HG03025 (cell line): ENCODE results near the gene RNF133.

Source experiments
- ATAC-seq: cut with Tn5 transposase; IDR thresholded peaks from one replicate; pipeline ENCODE4 v1.9.1; 2021; ENCODE audit warnings: mild to moderate bottlenecking, moderate library complexity; ENCODE audit not compliant: unreplicated experiment, low FRiP score

The RNF133 gene, protein sequence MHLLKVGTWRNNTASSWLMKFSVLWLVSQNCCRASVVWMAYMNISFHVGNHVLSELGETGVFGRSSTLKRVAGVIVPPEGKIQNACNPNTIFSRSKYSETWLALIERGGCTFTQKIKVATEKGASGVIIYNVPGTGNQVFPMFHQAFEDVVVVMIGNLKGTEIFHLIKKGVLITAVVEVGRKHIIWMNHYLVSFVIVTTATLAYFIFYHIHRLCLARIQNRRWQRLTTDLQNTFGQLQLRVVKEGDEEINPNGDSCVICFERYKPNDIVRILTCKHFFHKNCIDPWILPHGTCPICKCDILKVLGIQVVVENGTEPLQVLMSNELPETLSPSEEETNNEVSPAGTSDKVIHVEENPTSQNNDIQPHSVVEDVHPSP

DNA sequence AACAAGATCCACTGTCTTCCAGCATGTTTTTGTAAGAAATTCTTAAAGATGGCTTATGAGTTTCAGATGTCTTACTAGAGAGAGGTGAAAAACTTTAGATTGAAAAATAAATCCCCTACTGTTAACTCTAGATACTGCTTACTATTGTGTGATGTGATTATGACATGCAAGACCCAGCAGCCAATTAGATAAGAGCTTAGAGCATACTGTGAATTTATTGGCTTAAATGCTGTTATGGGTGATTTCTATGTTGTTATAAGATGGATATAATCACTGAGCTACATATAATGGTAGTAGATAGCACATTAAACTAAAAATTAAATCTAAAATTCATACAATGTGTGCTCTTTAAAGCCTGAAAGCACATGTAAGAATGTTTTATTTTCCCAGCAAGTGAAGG is at the start of gene RNF133:
RNF133 (minus strand) TSS at position 101 of the 400 bp plus-strand sequence. CDS start 199 bp downstream, outside the sequence.
- no peak for ATAC-seq

DNA sequence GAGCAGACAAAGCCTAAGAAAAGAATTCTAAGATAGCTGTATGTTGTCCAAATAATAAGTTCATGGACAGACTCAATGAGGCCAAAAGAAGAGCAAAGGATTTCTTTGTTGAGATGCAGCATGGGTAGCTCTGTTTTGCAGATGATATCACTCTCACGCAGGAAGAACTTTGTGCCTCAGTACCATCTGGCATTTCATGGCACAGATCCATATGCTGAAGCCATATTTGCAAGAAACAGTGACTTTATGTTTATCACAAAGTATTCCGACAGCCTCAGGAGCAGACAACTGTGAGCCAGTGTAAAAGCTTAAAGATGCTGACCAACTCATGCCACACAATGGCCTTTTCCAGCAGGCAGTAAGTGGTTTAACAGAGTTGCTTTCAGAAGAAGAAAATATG is 49.3 kb upstream of the RNF133 start:
- no peak for ATAC-seq

DNA sequence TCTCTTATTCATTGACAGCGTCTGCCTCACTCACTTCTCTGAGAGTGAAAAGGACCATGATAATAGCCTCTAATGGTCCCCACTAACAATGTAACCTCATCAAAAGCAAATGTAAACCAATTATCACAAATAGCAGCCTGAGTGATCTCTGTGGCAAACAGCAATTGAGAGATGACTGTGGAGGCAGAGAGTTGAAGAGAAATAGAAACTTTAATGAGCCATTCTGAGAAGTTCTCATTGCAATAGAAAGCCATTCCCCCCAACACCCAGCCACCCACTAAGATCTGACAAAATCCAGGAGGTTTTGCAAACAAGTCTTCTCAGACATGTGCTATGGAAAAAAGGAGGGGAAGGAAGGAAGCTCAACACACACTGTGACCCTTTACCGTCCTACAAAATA is 48.0 kb upstream of the RNF133 start:
- no peak for ATAC-seq

DNA sequence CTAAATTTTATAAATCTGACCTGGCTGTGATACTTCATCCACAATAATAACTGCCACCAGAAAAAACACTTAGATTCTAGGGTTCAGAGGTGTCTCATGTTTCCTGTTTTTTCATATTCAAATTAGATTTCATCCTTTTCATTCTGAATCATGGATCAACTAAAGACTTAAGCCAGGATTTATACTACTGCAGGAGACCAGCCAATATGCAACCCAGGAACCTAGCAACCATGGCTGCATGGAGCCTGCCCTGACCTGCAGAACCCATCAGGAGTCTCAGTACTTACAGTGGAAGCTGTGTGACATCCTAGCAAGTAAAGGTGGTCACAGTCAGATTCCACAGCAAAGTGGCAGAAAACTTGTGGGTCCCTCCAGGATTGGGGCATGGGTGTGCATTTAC is 44.3 kb upstream of the RNF133 start:
- no peak for ATAC-seq

DNA sequence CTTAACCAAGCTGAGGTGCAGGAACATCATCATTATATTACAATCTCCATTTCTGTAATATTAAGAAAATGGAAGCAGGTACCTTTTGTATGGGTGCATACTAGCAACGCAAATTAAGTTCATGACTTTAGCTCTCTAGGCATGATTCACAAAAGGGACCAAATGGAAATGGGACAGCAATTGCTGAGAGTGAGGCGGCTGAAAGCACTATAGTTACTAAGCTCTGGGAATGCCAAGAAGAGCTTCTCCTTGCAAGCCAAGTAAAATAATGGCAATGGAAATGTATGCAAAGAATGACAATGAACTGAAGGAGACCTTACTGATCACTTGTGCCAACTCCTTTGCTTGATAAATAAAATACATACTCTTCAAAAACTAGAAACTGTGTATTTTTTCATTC is 40.0 kb upstream of the RNF133 start:
- no peak for ATAC-seq

DNA sequence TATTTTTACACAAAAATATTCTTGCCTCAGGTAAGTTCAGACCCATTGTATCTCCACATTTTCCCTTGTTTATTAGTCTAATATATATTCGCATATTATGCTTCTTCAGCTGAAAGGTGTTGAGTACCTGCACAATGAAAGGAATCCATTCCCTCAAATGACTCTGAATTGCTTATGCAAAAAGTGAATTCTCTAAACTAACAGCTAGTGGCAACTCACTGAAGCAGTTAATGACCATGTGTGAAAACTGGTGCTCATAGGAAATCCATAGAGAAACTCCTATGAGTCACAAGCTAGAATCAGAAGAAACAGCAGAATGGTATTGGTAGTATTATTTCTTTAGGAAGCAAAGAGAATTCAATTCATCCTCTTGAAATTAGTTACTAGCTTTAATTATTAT is 37.3 kb upstream of the RNF133 start:
- ATAC-seq: no peak

DNA sequence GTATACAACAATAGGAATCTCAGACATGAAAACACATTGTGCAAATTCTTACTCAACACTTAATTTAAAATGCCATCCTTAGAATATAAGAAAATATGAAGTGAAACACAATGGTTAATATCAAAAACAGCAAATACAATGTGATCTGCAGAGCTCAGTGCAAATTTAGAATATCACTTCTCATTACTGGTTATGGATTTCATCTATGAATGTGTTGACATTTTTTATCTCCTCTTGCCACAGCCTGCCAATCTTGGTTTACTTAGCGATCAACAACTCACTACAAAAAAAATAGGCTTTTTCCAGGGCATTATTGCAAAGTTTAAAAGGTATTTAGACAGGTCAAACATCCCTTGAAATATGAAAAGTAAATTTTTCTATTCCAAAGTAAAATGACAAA is 28.8 kb upstream of the RNF133 start:
- ATAC-seq: no peak

DNA sequence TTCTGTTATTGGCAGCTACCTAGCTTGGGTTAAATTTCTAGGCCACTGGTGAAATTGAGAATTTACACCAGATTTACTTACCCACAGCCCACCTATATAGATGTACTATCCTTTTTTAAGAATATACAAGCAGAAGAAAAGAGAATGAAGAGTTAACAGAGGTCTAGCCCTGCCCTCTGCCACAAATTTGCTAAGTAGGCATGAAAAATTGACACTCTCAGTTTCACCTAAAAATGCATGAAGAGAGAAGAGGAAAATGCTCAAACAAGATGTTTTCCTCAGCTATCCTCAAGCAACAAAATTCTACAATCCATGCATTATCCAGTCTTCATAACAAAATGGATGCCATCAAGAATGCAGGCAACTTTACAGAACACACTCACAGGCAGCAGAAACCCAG is 28.4 kb upstream of the RNF133 start:
- ATAC-seq: no peak

DNA sequence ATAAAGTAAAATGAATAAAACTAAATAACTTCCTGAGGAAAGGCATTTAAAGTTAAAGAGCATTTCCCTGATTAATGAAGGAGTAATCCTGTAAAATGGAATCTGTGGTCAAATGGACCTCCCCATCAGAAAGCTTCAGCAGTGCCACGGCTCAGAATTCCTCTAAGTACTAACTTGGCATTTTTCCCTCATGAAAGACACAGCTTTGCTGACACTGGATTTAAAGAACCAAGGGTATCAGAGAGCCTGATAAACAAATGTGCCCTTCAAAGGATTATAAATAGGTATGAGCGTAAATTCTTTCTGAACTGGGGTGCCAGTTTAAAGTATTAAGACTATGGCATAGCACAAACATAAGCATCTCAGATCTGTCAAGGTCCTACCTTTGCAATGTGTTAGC is 28.0 kb upstream of the RNF133 start:
- no peak for ATAC-seq

DNA sequence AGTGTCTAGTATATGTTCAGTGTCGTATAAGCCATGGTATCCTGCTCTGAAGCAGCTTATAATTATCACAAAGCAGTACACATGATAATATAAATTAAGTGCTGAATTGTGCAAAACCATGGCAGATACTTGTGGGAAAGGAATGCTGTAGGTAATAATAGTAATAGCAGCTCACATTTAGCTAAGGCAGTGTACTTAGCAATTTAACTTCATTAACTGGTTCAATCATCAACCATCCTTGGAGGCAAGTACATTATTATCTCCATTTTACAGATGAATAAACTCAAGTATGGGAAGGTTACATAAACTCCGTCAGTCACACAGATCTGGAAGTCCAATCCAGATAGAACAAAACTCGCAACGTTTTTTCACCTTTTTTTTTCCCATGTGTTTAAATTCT is 25.4 kb upstream of the RNF133 start:
- ATAC-seq: no peak

DNA sequence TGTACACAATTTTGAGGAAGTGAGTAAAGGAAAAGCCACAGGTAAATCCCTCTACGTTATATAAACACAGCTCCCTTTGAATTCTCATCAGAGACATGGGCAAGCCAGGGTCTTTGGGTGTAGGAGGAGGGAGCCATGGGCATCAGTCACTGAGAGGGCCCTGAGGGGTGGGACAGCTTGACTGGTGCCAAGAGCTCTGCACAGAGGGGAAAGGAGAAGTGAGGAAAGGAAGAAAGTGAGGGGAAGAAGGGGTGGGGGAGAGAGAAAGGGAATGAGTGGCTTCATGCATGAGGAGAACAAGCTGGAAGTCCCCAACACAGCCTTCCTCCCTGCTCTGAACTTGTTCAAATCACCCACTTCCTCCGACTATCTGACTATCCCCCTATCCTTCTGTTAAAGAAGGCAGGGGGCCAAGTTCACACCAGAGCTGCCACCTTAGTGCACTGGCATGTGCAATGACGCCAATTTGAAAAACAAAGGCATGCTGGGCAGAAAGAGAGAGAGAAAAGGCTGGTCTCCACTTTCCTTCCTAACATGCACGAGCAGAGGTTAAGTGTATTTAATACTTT is 20.2 kb upstream of the RNF133 start:
- ATAC-seq: no peak

DNA sequence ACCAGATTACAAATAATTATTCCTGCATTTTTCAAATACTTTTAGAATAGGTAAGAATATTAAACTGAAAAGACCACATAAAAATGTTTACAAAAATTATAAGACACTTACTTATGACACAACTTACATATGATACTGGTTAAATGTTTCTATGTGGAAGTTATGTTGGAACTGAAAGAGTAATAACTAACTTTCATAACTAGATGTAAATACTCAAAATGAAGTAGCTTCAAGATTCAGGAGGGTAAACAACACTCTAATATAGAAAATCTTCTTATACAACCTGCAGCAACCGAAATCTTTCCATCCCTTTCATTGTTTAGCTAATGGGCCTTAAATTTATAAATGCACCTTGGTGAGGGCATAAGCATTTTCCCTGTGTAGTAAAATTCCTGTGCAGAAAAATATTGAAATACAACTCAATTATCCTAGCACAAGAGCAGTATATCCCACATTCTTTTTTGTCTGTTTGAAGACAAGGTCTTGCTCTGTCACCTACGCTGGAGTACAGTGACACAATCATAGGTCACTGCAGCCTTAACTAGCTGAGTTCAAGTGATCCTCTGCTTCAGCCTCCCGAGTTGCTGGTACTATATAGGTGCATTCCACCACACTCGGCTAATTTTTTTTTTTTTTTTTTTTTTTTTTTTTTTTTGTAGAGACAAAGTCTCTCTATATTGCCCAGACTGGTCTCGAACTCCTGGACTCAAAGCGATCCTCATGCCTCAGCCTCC is 18.6 kb upstream of the RNF133 start:
- no peak for ATAC-seq

DNA sequence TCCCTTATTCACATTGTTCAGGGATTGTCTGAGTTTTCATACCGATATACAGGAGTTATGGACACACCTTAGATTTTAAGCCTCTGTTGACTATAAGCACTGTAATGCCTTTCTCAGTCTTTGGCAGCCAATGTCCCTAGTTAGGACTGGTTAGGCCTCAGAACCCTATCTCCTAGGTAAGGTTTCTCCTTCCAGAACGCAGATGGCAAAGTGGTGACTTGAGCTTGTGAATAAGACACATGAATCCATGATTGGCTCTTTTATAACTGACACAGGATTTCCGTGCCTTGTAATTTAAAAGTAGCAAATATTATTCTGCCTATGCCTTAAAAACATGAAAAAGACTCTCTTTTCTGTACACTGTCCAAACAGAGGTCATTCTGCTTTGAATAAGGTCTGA is 16.3 kb upstream of the RNF133 start:
- ATAC-seq: no peak

DNA sequence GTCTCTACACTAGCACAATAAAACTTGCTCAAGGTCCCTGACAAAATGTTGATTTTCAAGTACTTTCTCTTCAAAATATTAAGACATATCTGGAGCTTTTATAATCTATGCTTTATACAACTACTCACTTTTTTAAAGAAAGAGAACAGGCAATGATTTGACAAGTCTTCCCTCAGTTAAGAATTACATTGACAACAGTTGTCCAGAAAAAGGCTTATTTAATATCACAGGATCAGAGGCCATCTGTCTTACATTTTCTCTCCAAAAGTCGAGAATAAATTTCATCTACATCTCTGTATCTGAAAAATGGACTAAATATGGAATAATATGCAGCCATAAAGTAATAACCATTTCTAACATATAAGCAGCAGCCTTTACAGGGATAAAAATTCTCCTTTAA is 12.0 kb upstream of the RNF133 start:
- no peak for ATAC-seq

DNA sequence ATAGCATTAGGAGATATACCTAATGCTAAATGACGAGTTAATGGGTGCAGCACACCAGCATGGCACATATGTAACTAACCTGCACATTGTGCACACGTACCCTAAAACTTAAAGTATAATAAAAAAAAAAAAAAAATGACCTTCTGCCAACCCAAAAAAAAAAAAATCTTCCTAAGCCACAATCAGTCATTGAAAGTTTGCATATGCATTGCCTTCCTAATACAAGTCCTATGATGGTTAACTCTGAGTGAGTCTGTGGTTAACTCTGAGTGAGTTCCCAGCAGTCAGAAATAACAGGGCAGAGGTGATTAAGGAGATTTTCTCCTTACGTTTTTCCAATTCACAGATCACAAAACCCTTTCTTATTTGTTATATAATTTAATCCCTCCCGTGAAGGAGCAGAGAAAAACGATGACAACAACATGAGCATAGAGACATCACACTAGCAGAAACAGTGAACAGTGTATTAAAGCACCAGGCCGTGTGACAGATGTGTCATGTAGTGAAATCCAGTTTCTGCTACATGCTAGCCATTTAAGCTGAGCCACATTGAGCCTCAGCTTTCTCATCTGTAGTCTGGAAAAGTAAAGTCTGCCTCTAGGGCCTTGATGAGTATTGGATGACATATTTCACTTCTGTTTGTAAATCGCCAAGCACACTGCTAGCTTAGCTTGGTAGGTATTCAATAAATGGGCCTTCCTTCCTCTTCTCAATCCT is 11.2 kb upstream of the RNF133 start:
- no peak for ATAC-seq

DNA sequence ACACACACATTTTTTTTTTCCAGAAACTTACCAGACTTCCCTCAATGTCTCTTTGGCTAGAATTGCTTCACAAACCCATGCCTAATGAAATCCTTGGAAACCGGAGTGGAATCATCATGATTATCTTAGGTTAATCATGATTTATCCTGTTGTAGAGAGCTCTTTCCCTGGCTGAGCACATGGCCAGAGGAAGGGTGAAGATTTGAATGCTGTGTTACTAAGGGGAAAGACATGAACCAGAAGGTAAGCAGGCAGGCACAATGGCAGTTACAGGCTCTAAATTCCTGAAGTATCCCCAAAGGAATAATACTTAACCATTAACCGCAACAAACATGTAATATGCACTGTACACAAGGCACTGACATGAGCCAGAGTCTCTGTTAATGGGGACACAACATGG is 7.9 kb upstream of the RNF133 start:
- no peak for ATAC-seq

DNA sequence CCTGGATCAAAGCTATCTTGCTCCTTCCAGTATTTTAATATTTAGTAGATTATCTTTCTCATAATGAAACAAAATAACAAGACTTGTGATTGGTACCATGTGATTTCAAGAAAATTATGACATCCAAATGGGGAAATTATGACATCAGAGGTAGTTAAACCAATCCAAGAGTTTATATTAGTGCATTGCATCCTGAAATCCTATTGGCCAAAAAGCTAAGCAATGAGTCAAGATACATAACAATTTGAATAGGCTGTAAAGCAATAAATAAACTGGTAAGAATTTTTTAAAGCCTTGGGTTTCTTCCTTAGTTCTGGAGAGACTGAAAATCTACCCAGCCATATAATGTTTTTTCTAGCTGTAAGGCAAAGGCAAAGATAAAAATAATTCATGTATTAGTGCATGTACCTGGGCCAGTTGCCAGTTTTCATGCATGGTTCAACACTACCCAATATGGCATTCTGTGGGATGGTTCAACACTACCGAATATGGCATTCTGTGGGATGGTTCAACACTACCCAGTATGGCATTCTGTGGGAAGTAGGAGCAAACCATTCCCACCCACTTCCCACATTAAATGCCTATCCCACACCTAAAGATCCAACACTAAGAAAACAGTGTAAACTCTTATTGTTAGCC is 4.1 kb upstream of the RNF133 start, which contains the start of gene RNF148:
RNF148 (minus strand) TSS at position 51 of the 639 bp plus-strand sequence. CDS start 172 bp downstream, outside the sequence.
- no peak for ATAC-seq

DNA sequence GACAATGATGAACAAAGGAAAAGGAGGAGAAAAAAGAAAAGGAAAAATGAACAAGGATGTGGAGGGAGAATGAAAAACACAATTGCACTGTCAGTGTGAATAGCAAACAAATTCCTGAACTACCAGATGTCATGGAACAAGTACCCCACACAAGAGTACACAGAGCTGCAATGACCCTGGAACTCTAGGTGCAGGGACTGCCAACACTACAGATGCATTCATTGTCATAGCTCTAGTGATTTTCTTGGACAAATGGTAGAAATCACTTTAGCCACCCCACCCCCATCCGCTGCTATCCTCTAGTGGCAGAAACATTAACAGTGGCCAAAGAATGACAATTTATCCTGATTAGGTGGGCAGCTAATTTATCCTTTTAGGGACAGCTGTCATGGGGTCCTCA is 3.1 kb downstream of the RNF133 start:
- ATAC-seq: no peak

DNA sequence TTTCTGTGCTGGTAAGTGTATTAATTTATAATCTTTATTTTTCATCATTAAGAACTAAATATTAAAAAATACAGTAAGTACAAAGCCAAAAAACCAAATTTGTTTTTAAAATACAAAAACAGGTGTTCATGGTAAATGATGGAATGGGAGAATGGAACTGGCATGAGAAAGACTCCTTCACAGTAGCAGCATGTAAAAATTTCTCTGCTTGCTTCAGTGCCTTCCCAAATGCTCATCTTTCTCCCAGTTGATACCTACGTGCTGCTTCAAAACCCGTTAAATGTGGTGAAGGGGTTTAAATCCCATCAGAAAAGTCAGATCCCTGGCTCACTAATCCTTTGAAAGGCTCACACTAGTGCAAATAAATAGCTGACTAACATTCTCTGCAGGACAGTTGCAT is 4.2 kb downstream of the RNF133 start:
- no peak for ATAC-seq

DNA sequence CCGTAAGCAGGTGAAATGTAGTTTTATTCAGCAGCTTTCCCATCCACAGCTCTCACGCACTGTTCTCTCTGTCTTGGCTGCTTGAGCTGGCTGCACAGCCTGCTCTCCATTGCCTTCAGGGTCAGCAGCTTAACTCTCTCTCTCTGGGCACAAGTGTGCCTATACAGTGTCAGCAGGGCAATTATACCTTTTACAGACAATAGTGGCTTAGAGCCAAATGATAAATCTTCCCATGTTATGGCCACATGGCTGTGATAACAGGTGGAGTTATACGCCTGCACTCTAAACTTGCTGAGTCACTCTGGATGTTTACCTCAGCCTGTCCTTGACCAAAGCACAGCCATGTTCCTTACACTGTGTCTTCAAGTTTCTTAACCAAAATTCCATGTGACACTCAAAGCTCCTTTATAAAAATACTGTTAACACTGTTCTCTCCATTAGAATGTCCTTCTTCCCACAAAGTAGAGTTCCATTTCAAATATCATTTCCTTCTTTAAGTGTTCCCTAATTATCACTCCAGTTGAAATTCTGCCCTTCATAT is 6.1 kb downstream of the RNF133 start:
- no peak for ATAC-seq
